Coronary artery (tissue), 2 donors: ENCODE results near the gene SLC25A23.
"Not testable (repeated sequence)": the region's sequence is repeated elsewhere in the genome, so short reads cannot be mapped to it uniquely, and the experiment has no call there.

Experiments used
- DNase-seq: peaks from one replicate; pipeline ENCODE4 v3.0.0-alpha.2; 2017; ENCODE audit warnings: low spot score
- H3K27ac ChIP-seq, 2 donors: fragments of 200-600 bp; sonication (generic); one replicate each; pipeline ENCODE4 v1.5.1; 2016 to 2019
- H3K4me3 ChIP-seq: fragments of 200-600 bp; sonication (generic); 2 replicates; pipeline ENCODE4 v1.5.1; 2016; ENCODE audit warnings: mild to moderate bottlenecking, moderate library complexity
- CTCF ChIP-seq: fragments of 200-600 bp; sonication (generic); IDR thresholded peaks from one replicate; pipeline ENCODE4 v1.5.1; 2019; ENCODE audit warnings: antibody characterized with exemption

Gene SLC25A23

GRCh38 chr19:6442087-6442688 lies 17.4 kb downstream of the SLC25A23 start:
- no peak for TF ChIP-seq CTCF
- Histone ChIP-seq H3K4me3 (no peak overlapping the region), H3K27ac (no peak overlapping the region)
- DNase-seq: no peak

- DNase-seq: no peak
- no peak overlapping the region for H3K27ac ChIP-seq
- TF ChIP-seq CTCF: no peak
- no peak overlapping the region for H3K4me3 ChIP-seq
Observed at GRCh38 chr19:6440905-6441304, 18.7 kb downstream of the SLC25A23 start.

- no peak for DNase-seq
- H3K4me3 ChIP-seq: no peak overlapping the region
- H3K27ac ChIP-seq: no peak overlapping the region
- TF ChIP-seq CTCF: no peak
Observed at GRCh38 chr19:6439743-6440142, 19.8 kb downstream of the SLC25A23 start.

- Histone ChIP-seq H3K4me3 (no peak within 1 kb of the TSS), H3K27ac (no peak within 1 kb of the TSS)
- no peak for DNase-seq
- TF ChIP-seq CTCF: no peak
Observed at GRCh38 chr19:6433663-6434062, 25.9 kb downstream of the SLC25A23 start, which contains the start of gene SLC25A41. SLC25A41 (minus strand) TSS chr19:6433763; CDS start chr19:6433693, 70 bp downstream.

- DNase-seq: no peak
- no peak overlapping the region for H3K27ac ChIP-seq
- no peak overlapping the region for H3K4me3 ChIP-seq
- TF ChIP-seq CTCF: no peak
Observed at GRCh38 chr19:6433165-6433564, 26.4 kb downstream of the SLC25A23 start.

GRCh38 chr19:6431891-6432290 lies 27.7 kb downstream of the SLC25A23 start:
- no peak for DNase-seq
- Histone ChIP-seq H3K27ac (no peak overlapping the region), H3K4me3 (no peak overlapping the region)
- no peak for TF ChIP-seq CTCF

- DNase-seq: no peak
- Histone ChIP-seq H3K27ac (no peak overlapping the region), H3K4me3 (no peak overlapping the region)
- TF ChIP-seq CTCF: no peak
Observed at GRCh38 chr19:6429419-6430221, 30.0 kb downstream of the SLC25A23 start.

- H3K4me3 ChIP-seq, DNase-seq, H3K27ac ChIP-seq: not testable (repeated sequence)
Observed at GRCh38 chr19:6428692-6429418, 30.7 kb downstream of the SLC25A23 start.
